IPS-15b (cell line): ENCODE data around the gene TOR4A.
A peak's percentile ranks its signal among the peaks of the same experiment; 100 is the strongest.
"Not testable (repeated sequence)": the region's sequence is repeated elsewhere in the genome, so short reads cannot be mapped to it uniquely, and the experiment has no call there.

ENCODE experiments used
- H3K27me3 ChIP-seq: one replicate; pipeline ENCODE4 v1.6.1; 2013; ENCODE audit warnings: low read length; ENCODE audit not compliant: control insufficient read depth, insufficient read depth
- H3K36me3 ChIP-seq: one replicate; pipeline ENCODE4 v1.6.1; 2013; ENCODE audit warnings: low read length; ENCODE audit not compliant: control insufficient read depth, insufficient read depth
- H3K4me1 ChIP-seq: one replicate; pipeline ENCODE4 v1.6.1; 2013; ENCODE audit warnings: mild to moderate bottlenecking, low read length; ENCODE audit not compliant: control insufficient read depth, insufficient read depth
- H3K4me3 ChIP-seq: one replicate; pipeline ENCODE4 v1.5.1; 2013; ENCODE audit warnings: low read depth, low read length
- H3K9ac ChIP-seq: one replicate; pipeline ENCODE4 v1.6.1; 2013; ENCODE audit warnings: low read depth, mild to moderate bottlenecking, low read length
- H3K9me3 ChIP-seq: one replicate; pipeline ENCODE4 v1.6.1; 2013; ENCODE audit warnings: mild to moderate bottlenecking, low read length; ENCODE audit not compliant: control insufficient read depth, insufficient read depth

Gene TOR4A

DNA sequence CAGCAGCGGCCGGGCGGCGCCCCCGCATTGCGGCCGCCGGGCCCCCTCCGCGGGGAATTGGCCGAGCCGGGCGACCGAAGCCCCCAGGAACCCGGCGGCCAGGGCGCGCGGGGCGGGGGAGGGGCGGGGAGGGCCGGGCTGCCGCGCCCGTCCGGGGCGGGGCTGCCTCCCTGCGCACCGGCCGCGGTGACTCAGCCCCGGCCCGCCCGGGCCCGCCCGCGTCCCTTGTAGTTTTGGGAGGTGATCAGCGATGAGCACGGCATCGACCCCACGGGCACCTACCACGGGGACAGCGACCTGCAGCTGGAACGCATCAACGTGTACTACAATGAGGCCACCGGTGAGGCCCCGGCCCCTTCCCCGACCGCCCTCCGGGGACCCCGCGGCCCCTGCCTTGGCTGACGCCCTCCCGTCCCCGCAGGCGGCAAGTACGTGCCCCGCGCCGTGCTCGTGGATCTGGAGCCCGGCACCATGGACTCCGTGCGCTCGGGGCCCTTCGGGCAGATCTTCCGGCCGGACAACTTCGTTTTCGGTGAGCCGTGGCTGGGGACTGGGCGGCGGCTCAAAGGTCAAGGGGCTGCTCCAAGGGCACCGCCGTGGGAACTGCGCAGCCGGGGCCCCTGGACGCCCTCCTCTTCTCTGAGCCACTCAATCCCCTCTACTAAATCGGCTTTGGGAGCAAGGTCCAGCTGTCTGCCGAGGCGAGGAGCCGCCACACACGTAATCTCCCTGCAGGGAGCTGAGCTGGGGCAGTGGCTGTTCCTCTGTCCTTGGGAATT lies 35.8 kb upstream of the TOR4A start:
- no peaks in the 10 kb centered on the region for H3K9me3 ChIP-seq
- H3K36me3 ChIP-seq, result peaks cover 19% of the 10 kb centered on the region
- H3K27me3 ChIP-seq, result no peaks in the 10 kb centered on the region
- peaks cover 5% of the 10 kb centered on the region for H3K4me1 ChIP-seq
- peak overlapping the region; percentile 77 for H3K4me3 ChIP-seq
- peak overlapping the region; percentile 81 for H3K9ac ChIP-seq

DNA sequence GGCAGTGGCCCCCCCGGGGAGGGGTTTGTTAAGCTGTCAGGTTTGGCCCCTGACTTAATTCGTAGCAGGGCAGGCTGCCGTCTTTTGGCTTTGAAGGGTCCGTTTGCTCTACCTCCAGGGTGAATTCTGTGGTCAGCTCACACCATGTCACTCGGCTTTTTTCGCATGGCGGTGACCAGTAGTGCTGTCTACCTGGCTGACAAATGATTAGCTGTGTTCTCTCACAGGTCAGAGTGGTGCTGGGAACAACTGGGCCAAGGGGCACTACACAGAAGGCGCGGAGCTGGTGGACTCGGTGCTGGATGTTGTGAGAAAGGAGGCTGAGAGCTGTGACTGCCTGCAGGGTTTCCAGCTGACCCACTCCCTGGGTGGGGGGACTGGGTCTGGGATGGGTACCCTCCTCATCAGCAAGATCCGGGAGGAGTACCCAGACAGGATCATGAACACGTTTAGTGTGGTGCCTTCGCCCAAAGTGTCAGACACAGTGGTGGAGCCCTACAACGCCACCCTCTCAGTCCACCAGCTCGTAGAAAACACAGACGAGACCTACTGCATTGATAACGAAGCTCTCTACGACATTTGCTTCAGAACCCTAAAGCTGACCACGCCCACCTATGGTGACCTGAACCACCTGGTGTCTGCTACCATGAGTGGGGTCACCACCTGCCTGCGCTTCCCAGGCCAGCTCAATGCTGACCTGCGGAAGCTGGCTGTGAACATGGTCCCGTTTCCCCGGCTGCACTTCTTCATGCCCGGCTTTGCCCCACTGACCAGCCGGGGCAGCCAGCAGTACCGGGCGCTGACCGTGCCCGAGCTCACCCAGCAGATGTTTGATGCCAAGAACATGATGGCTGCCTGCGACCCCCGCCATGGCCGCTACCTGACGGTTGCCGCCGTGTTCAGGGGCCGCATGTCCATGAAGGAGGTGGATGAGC lies 35.0 kb upstream of the TOR4A start:
- Histone ChIP-seq H3K36me3 (peaks cover 19% of the 10 kb centered on the region), H3K27me3 (no peaks in the 10 kb centered on the region), H3K9me3 (no peaks in the 10 kb centered on the region), H3K4me3 (peak overlapping the region; percentile 77), H3K9ac (no peak overlapping the region), H3K4me1 (peaks cover 5% of the 10 kb centered on the region)

DNA sequence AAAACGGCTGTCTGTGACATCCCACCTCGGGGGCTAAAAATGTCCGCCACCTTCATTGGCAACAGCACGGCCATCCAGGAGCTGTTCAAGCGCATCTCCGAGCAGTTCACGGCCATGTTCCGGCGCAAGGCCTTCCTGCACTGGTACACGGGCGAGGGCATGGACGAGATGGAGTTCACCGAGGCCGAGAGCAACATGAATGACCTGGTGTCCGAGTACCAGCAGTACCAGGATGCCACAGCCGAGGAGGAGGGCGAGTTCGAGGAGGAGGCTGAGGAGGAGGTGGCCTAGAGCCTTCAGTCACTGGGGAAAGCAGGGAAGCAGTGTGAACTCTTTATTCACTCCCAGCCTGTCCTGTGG lies 34.3 kb upstream of the TOR4A start:
- not testable (repeated sequence) for H3K4me1 ChIP-seq, H3K9ac ChIP-seq, H3K9me3 ChIP-seq, H3K4me3 ChIP-seq, H3K27me3 ChIP-seq
- H3K36me3 ChIP-seq, result peaks cover 19% of the 10 kb centered on the region

DNA sequence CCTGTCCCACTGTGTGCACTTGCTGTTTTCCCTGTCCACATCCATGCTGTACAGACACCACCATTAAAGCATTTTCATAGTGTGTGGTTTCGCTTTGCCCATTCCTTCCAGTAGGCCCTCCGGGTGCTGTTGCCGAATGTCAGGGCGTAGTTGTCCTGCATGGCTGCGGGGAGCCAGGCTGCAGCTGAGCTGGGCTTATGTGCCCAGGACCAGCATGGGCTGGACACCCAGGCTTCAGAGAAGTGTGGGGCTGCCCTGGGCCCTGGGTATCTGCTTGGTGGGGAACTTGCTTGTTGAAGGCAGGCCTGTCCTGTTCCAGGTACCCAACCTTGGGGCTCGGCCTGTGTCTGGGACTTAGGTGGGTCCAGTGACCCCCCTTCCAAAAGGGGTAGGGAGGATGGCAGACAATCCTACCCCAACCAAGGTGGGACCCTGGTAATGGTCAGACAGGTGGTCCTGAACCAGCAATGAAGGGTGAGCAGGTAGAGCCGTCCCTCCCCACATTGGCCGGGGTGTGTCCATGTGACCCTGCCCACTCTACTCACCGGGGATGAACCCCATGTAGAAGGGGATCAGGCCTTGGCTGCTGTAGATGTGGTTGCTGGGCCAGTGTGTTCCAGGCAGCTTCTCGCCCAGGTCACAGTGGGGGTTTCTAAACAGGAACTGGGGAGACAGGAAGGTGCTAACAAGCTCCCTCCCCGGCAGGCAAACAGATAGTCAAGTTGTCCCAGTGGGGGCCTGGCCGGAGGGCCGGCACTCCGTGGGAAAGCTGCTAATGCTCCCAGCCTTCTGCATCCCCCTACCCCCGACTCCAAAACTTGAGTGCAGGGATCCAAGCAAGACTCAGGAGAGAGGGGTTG lies 33.7 kb upstream of the TOR4A start:
- Histone ChIP-seq H3K9me3 (no peaks in the 10 kb centered on the region), H3K9ac (no peak overlapping the region), H3K4me1 (peaks cover 5% of the 10 kb centered on the region), H3K27me3 (no peaks in the 10 kb centered on the region), H3K36me3 (peaks cover 19% of the 10 kb centered on the region), H3K4me3 (no peak overlapping the region)

DNA sequence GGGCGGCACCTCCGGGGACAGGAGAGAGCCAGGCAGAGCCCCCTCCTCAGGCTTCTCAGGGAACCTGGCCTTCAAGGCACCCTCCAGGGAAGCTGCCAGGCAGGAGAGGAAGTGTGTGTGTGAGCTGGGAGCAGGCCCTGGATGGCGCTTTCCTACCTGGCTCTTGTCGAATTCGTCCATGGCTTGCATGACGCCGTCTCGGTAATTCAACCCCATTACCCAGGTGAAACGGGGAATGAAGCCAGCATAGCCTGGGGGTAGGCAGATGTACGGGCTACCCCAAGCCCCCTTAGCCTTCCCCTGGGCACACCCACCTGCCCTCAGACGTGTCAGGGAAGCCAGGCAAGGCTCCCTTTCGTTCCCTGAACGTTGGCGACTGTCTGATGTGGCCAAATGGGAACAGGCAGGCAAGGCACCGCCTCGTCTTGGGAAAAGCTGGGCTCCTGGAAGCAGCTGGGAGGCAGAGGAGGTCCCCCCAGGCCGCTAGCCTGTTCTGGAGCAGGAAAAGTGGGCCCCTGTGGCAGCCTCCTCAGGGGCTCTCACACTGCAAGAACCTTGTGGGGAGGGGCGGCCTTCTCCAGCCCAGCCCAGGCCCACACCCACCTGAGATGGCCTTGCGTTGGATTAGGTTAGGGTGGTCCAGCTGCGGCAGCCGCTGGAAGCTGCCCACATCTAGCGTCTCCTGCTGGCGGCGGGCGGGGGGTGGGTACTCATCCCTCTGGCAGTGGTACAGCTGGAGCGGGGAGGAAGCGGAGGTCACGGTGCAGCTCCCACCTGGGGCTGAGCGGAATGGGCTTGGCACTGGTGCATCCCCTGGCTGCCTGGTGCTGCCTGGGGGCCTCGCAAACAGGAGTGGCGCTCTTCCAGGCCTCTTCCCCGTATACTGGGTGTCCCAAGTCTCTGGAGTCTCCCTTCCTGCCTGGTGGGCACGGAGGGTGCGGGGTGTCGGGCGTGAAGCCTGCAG lies 32.8 kb upstream of the TOR4A start:
- no peak overlapping the region for H3K4me3 ChIP-seq
- no peaks in the 10 kb centered on the region for H3K27me3 ChIP-seq
- H3K4me1 ChIP-seq, result peaks cover 5% of the 10 kb centered on the region
- H3K36me3 ChIP-seq, result peaks cover 19% of the 10 kb centered on the region
- H3K9me3 ChIP-seq, result no peaks in the 10 kb centered on the region
- no peak overlapping the region for H3K9ac ChIP-seq

DNA sequence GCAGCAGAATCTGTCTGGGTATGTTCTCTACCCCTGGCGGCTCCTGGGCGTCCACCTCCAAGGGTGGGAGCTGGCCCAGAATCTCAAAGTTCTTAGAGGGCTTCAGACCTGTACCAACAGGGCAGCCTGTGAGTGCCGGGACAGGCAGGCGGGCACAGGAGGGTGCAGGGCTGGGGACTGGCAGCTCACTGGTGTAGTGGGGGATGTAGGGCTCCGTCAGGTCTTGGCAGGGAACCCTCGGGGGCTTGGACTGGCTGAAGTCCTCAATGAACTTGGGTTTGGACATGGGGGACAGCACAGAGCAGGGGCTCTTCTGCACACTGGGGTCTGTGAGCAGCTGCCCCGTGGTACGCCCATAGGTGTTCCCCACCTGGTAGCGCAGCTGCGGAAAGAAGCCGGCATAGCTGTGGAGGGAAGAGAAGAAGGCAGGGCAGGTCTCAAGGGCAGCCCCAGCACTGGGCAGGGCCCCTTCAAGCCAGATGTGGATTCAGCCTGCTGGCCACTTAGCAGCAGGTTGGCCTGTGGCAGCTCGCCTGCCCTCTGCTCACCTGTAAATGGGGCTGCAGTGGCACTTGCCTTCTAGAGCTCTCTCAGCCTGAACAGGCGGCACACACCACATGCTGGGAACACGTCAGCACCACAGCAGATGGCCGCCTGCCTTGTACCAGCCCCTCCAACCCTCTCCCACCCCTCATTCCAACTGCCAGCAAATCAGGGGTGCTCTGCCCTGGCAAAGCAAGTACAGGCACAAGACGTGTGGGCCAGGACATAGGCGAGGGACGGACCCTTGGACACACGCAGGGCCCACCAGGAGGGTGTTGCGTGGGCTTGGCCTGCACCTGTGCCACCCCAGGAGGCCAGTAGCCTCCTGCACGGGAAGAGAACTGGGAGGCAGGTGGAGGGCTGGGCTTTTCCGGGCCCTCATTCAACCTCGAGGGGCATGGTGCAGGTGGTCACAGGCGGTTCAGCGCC lies 31.8 kb upstream of the TOR4A start:
- no peak overlapping the region for H3K9ac ChIP-seq
- H3K4me1 ChIP-seq, result peaks cover 5% of the 10 kb centered on the region
- H3K4me3 ChIP-seq, result no peak overlapping the region
- peaks cover 19% of the 10 kb centered on the region for H3K36me3 ChIP-seq
- no peaks in the 10 kb centered on the region for H3K9me3 ChIP-seq
- H3K27me3 ChIP-seq, result no peaks in the 10 kb centered on the region

DNA sequence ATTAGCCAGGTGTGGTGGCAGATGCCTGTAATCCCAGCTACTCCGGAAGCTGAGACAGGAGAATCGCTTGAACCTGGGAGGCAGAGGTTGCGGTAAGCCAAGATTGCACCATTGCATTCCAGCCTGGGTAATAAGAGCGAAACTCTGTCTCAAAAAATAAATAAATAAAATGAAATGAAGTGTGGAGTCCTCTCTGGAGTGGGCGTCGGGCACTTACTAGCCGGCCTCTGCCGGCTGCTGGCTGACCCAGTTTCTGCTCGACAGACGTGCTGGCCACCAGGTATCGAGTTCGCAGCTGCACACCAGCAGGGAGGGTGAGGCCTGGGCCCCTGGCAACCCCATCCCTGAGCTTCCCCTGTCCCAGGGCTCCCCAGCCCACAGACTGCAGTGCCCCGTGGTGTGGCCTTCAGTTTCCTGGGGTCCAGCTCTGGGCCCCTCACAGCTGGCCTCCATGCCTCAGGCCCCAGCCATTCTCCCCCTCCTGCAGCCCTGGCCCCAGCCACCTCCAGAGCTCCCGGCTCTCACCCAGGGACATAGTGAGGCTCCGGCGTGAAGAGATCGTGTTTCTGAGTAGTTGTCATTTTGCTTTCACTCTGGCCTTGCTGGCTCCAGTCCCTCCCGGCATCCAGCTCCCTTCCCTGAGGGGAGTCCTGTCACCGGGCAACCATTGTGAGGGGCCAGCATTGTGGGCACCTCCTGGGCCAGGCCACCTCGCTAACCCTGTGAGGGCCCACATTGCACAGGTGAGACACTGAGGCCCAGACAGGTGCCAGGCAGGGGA lies 30.2 kb upstream of the TOR4A start:
- no peaks in the 10 kb centered on the region for H3K9me3 ChIP-seq
- H3K4me1 ChIP-seq, result peaks cover 5% of the 10 kb centered on the region
- H3K27me3 ChIP-seq, result no peaks in the 10 kb centered on the region
- no peak overlapping the region for H3K9ac ChIP-seq
- no peak overlapping the region for H3K4me3 ChIP-seq
- H3K36me3 ChIP-seq, result peaks cover 14% of the 10 kb centered on the region

DNA sequence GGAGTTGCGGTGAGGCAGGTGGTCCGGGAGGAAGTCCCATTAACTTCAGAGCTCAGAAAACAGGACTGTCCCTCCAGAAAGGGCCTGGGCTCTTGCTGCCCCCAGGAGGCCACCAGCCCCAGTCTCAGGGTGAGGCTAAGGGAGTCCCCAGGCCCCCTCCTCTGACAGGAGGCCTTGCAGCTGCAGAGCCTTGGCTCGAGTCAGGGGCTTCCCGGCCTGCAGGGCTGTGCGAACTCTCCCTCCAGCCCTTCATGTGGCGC lies 29.7 kb upstream of the TOR4A start:
- Histone ChIP-seq H3K36me3 (peaks cover 9% of the 10 kb centered on the region), H3K9me3 (no peaks in the 10 kb centered on the region), H3K9ac (no peak overlapping the region), H3K27me3 (no peaks in the 10 kb centered on the region), H3K4me3 (no peak overlapping the region), H3K4me1 (peaks cover 5% of the 10 kb centered on the region)

DNA sequence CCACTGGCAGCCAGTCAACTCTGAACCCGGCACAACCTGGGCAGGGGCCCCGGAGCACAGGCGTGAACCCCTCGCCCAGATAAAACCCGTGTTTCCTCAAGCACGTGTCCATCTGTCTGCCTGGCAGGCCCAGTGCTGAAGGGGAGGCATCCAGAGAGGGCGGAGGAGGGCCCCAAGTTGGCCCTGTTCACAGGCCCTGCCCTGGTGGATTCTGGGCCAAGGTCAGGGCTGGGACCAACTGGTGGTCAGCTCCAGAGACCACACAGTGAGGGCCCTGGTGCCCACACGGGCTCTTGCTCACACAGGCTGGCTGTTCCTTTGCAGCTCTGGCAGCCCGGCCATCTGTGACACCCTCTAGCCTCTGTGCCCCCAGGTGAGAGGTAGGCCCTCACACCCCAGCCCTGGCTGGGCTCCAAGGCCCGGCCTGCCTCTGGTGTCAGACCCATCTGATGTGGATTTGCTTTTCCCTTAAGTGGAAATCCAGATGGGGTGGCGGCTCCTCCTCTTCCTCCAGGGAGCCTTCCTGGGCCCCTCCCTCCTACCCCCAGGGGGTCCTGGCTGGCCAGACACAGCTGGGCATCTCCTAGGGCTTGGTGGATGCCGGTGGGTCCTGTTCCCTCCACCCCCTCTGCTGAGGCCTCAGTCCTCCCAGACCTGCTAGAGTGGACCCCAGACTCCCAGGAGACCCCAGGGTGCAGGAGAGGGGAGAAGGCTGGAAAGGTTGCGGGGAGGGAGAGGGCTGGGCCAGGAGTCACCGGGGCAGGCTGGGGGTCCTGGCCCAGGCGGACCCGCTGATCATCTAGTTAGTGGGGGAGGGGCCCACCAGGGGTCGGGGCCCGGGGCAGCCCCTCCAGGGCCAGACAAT lies 27.0 kb upstream of the TOR4A start:
- Histone ChIP-seq H3K4me3 (no peak overlapping the region), H3K9me3 (no peaks in the 10 kb centered on the region), H3K27me3 (no peaks in the 10 kb centered on the region), H3K4me1 (peaks cover 4% of the 10 kb centered on the region), H3K36me3 (no peaks in the 10 kb centered on the region), H3K9ac (no peak overlapping the region)
